Gastrocnemius medialis (tissue), 4 donors: ENCODE results near the gene MOB1B. TPM values are rescaled to one million over a fixed set of nuclear protein-coding genes. Genes with fewer than 3 reads are reported as not detected.
A peak's percentile ranks its signal among the peaks of the same experiment; 100 is the strongest.
"Not testable (repeated sequence)": the region's sequence is repeated elsewhere in the genome, so short reads cannot be mapped to it uniquely, and the experiment has no call there.

Experiments used
- ATAC-seq, 2 donors: fragments of 150-250 bp; one replicate each; pipeline ENCODE4 v1.9.1; 2016
- DNase-seq, 2 donors: peaks; one replicate each; pipeline ENCODE4 v3.0.0-alpha.2; 2019
- H3K27ac ChIP-seq, 4 donors: fragments of 200-600 bp; sonication (generic); 1 replicate in 1 of 4; 2 replicates in 3 of 4; pipeline ENCODE4 v1.5.1; 2016 to 2018; ENCODE audit warnings: mild to moderate bottlenecking in 2 of 4, moderate library complexity in 1 of 4
- H3K27me3 ChIP-seq, 3 donors: fragments of 200-600 bp; sonication (generic) in 2 of 3; 1 replicate in 1 of 3; 2 replicates in 2 of 3; pipeline versions ENCODE4 v1.5.1 to v1.6.0; 2016 to 2019; ENCODE audit warnings: mild to moderate bottlenecking in 1 of 3, moderate library complexity in 1 of 3
- H3K36me3 ChIP-seq, 2 donors: fragments of 200-600 bp; sonication (generic) in 1 of 2; one replicate each; pipeline ENCODE4 v1.5.1; 2017 to 2018
- H3K4me1 ChIP-seq, 2 donors: fragments of 200-600 bp; sonication (generic) in 1 of 2; one replicate each; pipeline ENCODE4 v1.5.1; 2016 to 2017; ENCODE audit warnings: mild to moderate bottlenecking in 2 of 2
- H3K4me3 ChIP-seq, 4 donors: fragments of 200-600 bp; sonication (generic) in 3 of 4; 1 replicate in 1 of 4; 2 replicates in 3 of 4; pipeline ENCODE4 v1.5.1; 2016 to 2019; ENCODE audit warnings: mild to moderate bottlenecking in 2 of 4
- H3K9me3 ChIP-seq, 3 donors: fragments of 200-600 bp; sonication (generic) in 2 of 3; 1 replicate in 1 of 3; 2 replicates in 2 of 3; pipeline ENCODE4 v1.5.1; 2016 to 2019
- CTCF ChIP-seq, 5 experiments: fragments of 450-650 bp in 3 of 5; fragments of 200-600 bp in 2 of 5; sonication (generic) in 2 of 5; IDR thresholded peaks in 4 of 5; conservative IDR thresholded peaks in 1 of 5; 1 replicate in 4 of 5; 2 replicates in 1 of 5; pipeline ENCODE4 v1.5.1; 2016 to 2019; ENCODE audit warnings: antibody characterized with exemption in 5 of 5, mild to moderate bottlenecking in 3 of 5, moderate library complexity in 3 of 5
- POLR2A ChIP-seq, 2 donors: fragments of 450-650 bp; IDR thresholded peaks; one replicate each; pipeline ENCODE4 v1.6.1; 2017; ENCODE audit warnings: antibody characterized with exemption in 2 of 2, mild to moderate bottlenecking in 2 of 2, moderate library complexity in 2 of 2
- in situ Hi-C, 4 donors: fragments of 200-750 bp; cut with MboI; loops; one replicate each; pipeline versions ENCODE4 v1.15.0 to v1.8.0; 2017; ENCODE audit warnings: low sequenced_read_pairs in 4 of 4
- intact Hi-C: fragments of 100-400 bp; cut with DNase I; formaldehyde crosslinking; loops from one replicate; pipeline ENCODE4 v1.15.1; 2023; ENCODE audit warnings: low total_unique reads
- total RNA-seq, 4 donors: library from RNA; depleted of rRNA; stranded (reverse); fragments of >200 nt; gene quantifications; one replicate each; pipeline versions ENCODE4 v1.1.0 to v1.2.3, GENCODE V29; 2016

MOB1B gene
- total RNA-seq, 4 donors from 2014 or later, result 6.5 to 17.5 (median 8.4) TPM

GRCh38 chr4:70895811-70896491, 6.2 kb upstream of the MOB1B start:
- H3K36me3 ChIP-seq, result no peaks in the 10 kb centered on the region
- no peak for TF ChIP-seq CTCF (IDR thresholded peaks at IDR 0.05 in 4 of 5, conservative IDR thresholded peaks at IDR 0.05 in 1 of 5)
- TF ChIP-seq POLR2A (IDR thresholded peaks at IDR 0.05), result no peak
- DNase-seq (no peak), ATAC-seq (no peak)
- H3K27me3 ChIP-seq, result no peaks in the 10 kb centered on the region
- H3K27ac ChIP-seq, result no peak overlapping the region
- no peaks in the 10 kb centered on the region for H3K4me1 ChIP-seq
- in situ Hi-C loops (no loop called here), intact Hi-C loops (no loop called here)
- H3K9me3 ChIP-seq, result no peaks in the 10 kb centered on the region
- H3K4me3 ChIP-seq, result no peak overlapping the region

GRCh38 chr4:70898581-70898980, 3.6 kb upstream of the MOB1B start:
- H3K27me3 ChIP-seq, H3K36me3 ChIP-seq, H3K27ac ChIP-seq, in situ Hi-C loops, DNase-seq, H3K4me1 ChIP-seq, intact Hi-C loops, ATAC-seq, H3K4me3 ChIP-seq, H3K9me3 ChIP-seq: not testable (repeated sequence)

- H3K27ac ChIP-seq, result peak overlapping the region; percentile 79 to 90 (median 87)
- no peaks in the 10 kb centered on the region for H3K27me3 ChIP-seq
- H3K9me3 ChIP-seq, result no peaks in the 10 kb centered on the region
- TF ChIP-seq POLR2A (IDR thresholded peaks at IDR 0.05) (no peak), CTCF (IDR thresholded peaks at IDR 0.05 in 4 of 5, conservative IDR thresholded peaks at IDR 0.05 in 1 of 5) (no peak)
- DNase-seq (no peak), ATAC-seq (peak in 1 of 2 donors; percentile 15)
- peaks cover 0 to 9% of the 10 kb centered on the region in 2 donors for H3K36me3 ChIP-seq
- intact Hi-C loops, result no loop called here
- in situ Hi-C loops, result no loop called here
- H3K4me1 ChIP-seq, result peaks cover 5 to 10% of the 10 kb centered on the region in 2 donors
- H3K4me3 ChIP-seq, result peak overlapping the region; percentile 73 to 96 (median 91)
Measured at GRCh38 chr4:70901607-70901983, 574 bp upstream of the MOB1B start.

GRCh38 chr4:70902577-70903290, 565 bp downstream of the MOB1B start:
- Histone ChIP-seq H3K4me3 (peak overlapping the region; percentile 73 to 96 (median 91)), H3K36me3 (peaks cover 0 to 9% of the 10 kb centered on the region in 2 donors), H3K9me3 (no peaks in the 10 kb centered on the region), H3K4me1 (peaks cover 5 to 10% of the 10 kb centered on the region in 2 donors), H3K27ac (peak overlapping the region; percentile 79 to 90 (median 87)), H3K27me3 (no peaks in the 10 kb centered on the region)
- in situ Hi-C loops, result no loop called here
- intact Hi-C loops, result loop anchor here (1.0 to 2.0 kb wide), 3 partner anchors 63 to 214 kb away; partner anchors contain the start of genes DCK, GRSF1 and UTP3
- peak; percentile 62 to 79 for ATAC-seq
- no peak for DNase-seq
- TF ChIP-seq CTCF (IDR thresholded peaks at IDR 0.05 in 4 of 5, conservative IDR thresholded peaks at IDR 0.05 in 1 of 5) (no peak), POLR2A (IDR thresholded peaks at IDR 0.05) (no peak)

- no peak for DNase-seq
- in situ Hi-C loops, result no loop called here
- no peak for ATAC-seq
Measured at GRCh38 chr4:70903291-70903603, 1.1 kb downstream of the MOB1B start.

More at GRCh38 chr4:70903291-70903603, 1.1 kb downstream of the MOB1B start:
- H3K27ac ChIP-seq, result peak overlapping the region in 3 of 4 donors; percentile 79 to 90 (median 84)
- TF ChIP-seq CTCF (IDR thresholded peaks at IDR 0.05 in 4 of 5, conservative IDR thresholded peaks at IDR 0.05 in 1 of 5) (no peak), POLR2A (IDR thresholded peaks at IDR 0.05) (no peak)
- peaks cover 0 to 9% of the 10 kb centered on the region in 2 donors for H3K36me3 ChIP-seq
- H3K4me1 ChIP-seq, result peaks cover 5 to 10% of the 10 kb centered on the region in 2 donors
- peak overlapping the region; percentile 73 to 96 (median 91) for H3K4me3 ChIP-seq
- H3K9me3 ChIP-seq, result no peaks in the 10 kb centered on the region
- intact Hi-C loops, result loop anchor here (1.0 to 2.0 kb wide), 2 partner anchors 64 to 90 kb away; partner anchors contain the start of genes DCK and GRSF1
- no peaks in the 10 kb centered on the region for H3K27me3 ChIP-seq
